Retinal pigment epithelial cell (primary cell): Measurements from ENCODE around the gene GRID2IP.
A peak's percentile ranks its signal among the peaks of the same experiment; 100 is the strongest.
"Not testable (repeated sequence)": the region's sequence is repeated elsewhere in the genome, so short reads cannot be mapped to it uniquely, and the experiment has no call there.

Experiments used
- DNase-seq: peaks from one replicate; pipeline ENCODE4 v3.0.0-alpha.2; 2010; ENCODE audit warnings: low read depth
- H3K4me3 ChIP-seq: 2 replicates; pipeline ENCODE4 v1.5.1; 2011; ENCODE audit warnings: mild to moderate bottlenecking, low read length, control low read depth, moderate library complexity
- TF ChIP-seq, protein P1 (sequence below): conservative IDR thresholded peaks from 2 replicates; pipeline ENCODE4 v1.5.1; 2011; ENCODE audit warnings: low read depth, low read length, control low read depth, inconsistent platforms

The GRID2IP gene

DNA sequence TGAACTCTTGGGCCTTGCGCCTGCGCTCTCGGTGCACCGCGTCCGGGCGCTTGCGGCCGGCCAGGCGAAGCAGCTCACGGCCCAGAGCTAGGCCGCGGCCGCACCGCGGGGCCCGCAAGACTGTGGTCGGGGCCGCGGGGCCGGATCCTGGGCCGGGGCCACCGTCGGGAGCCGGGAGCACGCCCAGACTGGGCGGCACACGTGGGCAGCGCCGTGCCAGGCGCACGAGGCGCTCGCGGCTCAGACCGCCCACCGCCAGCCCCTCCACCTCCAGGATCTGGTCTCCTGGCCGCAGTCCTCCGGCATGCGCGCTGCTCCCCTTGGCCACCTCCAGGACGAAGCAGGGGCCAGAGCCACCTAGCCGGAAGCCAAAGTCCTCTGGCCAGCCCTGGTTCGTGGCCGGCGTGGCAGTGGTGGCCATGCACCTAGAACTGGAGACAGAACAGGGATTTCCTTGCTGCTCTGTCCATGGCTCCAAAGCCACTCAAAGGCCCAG lies at the start of gene GRID2IP:
GRID2IP (minus strand) TSS at position 446 of the 496 bp plus-strand sequence; CDS start at position 421, 25 bp downstream.
- no peak within 1 kb of the TSS for H3K4me3 ChIP-seq
- TF ChIP-seq, protein P1, sequence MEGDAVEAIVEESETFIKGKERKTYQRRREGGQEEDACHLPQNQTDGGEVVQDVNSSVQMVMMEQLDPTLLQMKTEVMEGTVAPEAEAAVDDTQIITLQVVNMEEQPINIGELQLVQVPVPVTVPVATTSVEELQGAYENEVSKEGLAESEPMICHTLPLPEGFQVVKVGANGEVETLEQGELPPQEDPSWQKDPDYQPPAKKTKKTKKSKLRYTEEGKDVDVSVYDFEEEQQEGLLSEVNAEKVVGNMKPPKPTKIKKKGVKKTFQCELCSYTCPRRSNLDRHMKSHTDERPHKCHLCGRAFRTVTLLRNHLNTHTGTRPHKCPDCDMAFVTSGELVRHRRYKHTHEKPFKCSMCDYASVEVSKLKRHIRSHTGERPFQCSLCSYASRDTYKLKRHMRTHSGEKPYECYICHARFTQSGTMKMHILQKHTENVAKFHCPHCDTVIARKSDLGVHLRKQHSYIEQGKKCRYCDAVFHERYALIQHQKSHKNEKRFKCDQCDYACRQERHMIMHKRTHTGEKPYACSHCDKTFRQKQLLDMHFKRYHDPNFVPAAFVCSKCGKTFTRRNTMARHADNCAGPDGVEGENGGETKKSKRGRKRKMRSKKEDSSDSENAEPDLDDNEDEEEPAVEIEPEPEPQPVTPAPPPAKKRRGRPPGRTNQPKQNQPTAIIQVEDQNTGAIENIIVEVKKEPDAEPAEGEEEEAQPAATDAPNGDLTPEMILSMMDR = no peak
- no peak for DNase-seq

DNA sequence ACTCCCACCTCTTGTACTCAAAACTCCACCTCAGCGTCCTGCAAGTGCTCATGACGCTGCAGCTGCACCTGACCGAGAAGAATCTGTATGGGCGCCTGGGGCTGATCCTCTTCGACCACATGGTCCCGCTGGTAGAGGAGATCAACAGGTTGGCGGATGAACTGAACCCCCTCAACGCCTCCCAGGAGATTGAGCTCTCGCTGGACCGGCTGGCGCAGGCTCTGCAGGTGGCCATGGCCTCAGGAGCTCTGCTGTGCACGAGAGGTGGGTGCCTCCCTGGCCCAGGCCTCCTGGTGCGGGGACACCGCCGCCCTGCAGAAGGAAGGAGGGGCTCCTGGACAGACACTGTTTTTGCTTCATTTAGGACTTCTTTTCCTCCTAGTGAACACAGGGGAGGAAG lies 48.8 kb upstream of the GRID2IP start:
- H3K4me3 ChIP-seq = no peak overlapping the region
- no peak for DNase-seq
- TF ChIP-seq, protein P1 = no peak

DNA sequence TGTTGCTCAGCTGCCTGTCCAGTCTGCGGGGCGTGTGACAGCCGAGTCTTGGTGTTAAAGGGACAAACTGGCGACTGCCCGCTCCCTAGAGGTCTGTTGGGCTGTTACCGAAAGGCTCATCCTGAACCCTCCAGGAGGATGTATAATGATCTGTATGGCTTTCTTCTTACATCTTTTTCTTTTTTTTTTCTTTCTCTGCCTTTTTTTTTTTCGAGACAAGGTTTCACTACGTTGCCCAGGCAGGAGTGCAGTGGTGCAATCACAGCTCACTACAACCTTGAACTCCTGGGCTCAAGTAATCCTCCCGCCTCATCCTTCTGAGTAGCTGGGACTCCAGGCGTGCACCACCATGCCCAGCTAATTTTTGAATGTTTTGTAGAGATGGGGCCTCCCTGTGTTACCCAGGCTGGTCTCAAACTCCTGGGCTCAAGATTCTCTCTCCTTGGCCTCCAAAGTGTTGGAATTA lies 39.4 kb upstream of the GRID2IP start:
- no peak for DNase-seq
- H3K4me3 ChIP-seq = peak overlapping the region; percentile 78
- TF ChIP-seq, protein P1 = no peak

DNA sequence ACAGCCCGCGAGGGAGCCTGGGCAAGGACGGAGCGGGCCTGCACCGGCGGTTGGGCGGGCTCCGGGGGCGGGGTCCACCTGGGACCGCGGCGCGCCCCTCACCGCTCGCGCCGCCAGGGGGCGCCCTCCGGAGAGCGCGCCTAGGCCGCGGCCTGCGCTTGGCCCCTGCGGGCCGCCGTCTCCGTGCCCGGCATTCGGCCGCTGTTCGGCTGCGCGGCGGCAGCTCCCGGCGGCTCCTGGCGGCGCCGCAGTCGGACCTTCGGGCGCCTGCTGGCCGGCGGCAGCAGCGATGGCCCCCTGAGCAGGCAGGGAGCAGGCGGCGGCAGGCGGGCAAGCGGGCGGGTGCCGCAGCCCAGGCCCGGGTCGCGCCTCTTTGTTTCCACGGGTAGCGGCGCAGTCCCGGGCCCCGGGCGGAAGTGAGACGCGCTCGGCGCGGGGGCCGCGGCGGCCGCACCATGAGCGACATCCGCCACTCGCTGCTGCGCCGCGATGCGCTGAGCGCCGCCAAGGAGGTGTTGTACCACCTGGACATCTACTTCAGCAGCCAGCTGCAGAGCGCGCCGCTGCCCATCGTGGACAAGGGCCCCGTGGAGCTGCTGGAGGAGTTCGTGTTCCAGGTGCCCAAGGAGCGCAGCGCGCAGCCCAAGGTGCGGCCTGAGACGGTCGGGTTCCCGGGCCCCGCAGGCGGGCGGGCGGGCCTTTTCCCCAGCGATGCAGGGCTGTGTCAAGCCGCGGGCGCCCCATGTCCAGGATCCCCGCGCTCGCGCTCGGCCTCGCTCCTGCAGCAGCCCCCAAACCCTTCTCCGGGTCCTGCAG lies 38.8 kb upstream of the GRID2IP start, which contains the start of gene INTS15:
INTS15 (plus strand) TSS at position 193 of the 816 bp plus-strand sequence; CDS start at position 456, 263 bp downstream.
- DNase-seq = peak; percentile 30
- TF ChIP-seq, protein P1 = peak; percentile 38
- H3K4me3 ChIP-seq = peak within 1 kb of the TSS; percentile 78

DNA sequence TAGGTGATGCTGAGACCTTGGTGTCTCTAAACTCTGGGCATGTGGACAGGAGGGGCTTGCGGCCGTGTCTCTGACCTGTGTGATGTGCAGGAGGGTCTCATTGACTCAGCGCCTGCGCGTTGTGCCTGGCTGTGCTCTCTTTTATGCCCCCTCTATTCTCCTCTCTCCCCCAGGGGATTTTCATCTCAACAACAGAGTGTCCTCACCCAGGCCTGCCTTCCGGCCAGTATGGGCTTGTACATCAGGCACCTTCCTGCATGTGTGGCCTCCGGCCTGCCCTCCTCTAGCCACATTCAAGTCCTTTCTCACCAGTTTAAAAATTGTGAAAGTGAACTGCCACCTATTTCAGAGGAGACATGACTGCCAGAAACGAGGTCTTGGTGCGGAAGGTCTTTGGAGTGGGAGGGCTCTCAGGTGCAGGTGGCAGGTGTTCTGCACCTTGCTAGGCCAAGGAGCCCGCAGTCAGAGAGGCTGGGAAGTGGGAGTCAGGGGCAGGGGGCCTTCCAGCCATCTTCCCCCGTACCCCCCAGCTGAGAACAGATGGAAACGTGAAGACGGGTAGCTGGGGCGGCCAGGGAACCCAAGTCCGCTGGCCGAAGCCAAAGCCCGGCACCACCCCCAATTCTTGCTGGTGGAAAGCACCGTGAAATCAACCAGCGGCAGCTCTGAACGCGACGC lies 38.0 kb upstream of the GRID2IP start:
- TF ChIP-seq, protein P1 = no peak
- DNase-seq = no peak
- H3K4me3 ChIP-seq = peak overlapping the region; percentile 33

DNA sequence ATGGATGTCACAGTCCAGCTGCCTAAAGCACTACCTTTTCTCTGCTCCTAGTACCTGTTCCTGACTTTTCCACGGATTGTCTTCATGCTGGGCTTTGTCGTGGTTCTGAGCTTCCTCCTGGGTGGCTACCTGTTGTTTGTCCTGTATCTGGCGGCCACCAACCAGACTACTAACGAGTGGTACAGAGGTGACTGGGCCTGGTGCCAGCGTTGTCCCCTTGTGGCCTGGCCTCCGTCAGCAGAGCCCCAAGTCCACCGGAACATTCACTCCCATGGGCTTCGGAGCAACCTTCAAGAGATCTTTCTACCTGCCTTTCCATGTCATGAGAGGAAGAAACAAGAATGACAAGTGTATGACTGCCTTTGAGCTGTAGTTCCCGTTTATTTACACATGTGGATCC lies 37.3 kb upstream of the GRID2IP start:
- H3K4me3 ChIP-seq = no peak overlapping the region
- TF ChIP-seq, protein P1 = no peak
- DNase-seq = no peak

DNA sequence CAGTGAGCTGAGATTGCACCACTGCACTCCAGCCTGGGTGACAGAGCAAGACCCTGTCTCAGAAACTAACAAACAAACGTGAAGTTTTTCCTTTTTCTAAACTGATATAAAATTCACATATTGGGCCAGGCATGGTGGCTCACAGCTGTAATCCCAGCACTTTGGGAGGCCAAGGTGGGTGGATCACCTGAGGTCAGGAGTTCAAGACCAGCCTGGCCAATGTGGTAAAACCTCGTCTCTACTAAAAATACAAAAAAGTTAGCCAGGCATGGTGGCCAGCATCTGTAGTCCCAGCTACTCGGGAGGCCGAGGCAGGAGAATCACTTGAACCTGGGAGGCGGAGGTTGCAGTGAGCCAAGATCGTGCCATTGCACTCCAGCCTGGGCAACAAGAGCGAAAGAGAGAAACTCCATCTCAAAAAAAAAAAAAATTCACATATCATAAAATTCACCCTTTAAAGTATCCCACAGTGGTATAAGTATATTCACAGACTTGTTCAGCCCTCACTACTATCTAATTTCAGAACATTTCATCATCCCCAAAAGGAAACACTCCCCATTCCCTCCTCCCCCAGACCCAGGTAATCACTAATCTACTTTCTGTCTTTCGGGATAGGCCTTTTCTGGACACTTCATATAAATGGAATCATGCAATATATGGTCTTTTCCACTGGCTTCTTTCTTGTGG lies 34.6 kb upstream of the GRID2IP start:
- DNase-seq, H3K4me3 ChIP-seq: not testable (repeated sequence)
